ENCODE measurements around the gene CDS2.
A peak's percentile ranks its signal among the peaks of the same experiment; 100 is the strongest.

CDS2 gene

DNA sequence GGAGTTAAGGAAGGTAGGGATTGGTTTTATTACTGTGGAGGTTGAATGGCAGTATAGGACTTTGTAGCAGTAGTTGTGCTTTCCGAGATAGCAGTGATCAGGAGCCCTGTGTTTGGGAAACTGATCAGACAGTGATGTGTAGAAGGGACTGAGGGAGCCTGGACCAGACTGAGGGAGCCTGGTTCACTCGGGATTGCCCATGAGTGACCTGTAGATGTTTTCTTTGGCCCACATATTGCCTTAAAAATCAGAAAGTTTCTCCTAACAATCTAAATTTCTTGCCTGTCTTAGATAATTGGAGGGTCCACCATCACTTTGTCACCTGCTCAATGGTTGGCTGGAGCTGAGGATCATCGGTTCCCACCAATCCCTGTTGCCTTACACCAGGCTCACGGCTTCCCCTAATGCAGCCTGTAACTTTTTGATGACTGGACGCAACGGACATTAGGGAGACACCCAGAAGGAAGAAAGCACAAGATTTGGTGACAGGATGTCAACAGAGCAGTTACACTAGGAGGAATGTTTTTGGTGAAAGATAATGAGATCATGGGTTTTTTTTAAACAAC is 1.1 kb downstream of the CDS2 start:
- H3K27ac ChIP-seq (ENCODE audit: insufficient read depth in 1 of 2, low read depth in 1 of 2, low read length in 2 of 2, poor library complexity in 1 of 2, severe bottlenecking in 2 of 2): peak overlapping the region; percentile 82 to 92
- peak overlapping the region; percentile 78 to 98 (median 88) for H3K4me3 ChIP-seq (ENCODE audit: control insufficient read depth in 1 of 7, extremely low read depth in 1 of 7, insufficient read depth in 4 of 7, low read depth in 2 of 7, low read length in 6 of 7)
- CTCF ChIA-PET: interaction anchor here (1.3 to 5.7 kb wide), 8 partner anchors 8 to 80 kb away, joined by 3 to 95 read pairs (median 6); partner anchors contain the start of gene PCNA

GRCh38 chr20:5128886-5129285 is 2.1 kb downstream of the CDS2 start:
- POLR2A ChIA-PET: no interaction called here

More for the DNA sequence above, 1.1 kb downstream of the CDS2 start:
- H3K27me3 ChIP-seq (replicated peaks in 2 of 5; ENCODE audit: control insufficient read depth in 4 of 5, insufficient read depth in 5 of 5, low read length in 4 of 5): no peaks in the 10 kb centered on the region
- H3K9me3 ChIP-seq (ENCODE audit: control extremely low read depth in 1 of 5, control insufficient read depth in 4 of 5, insufficient read depth in 2 of 5, low read depth in 1 of 5, low read length in 4 of 5): no peaks in the 10 kb centered on the region
- POLR2A ChIA-PET: interaction anchor here (1.0 kb wide), 1 partner anchor 11 kb away, joined by 3 read pairs; no protein-coding TSS in a partner anchor
- 47% methylated on average over 6 of the region's 6 CpGs for WGBS (ENCODE audit: insufficient coverage)
- H3K36me3 ChIP-seq (ENCODE audit: control insufficient read depth in 4 of 4, insufficient read depth in 4 of 4, low read length in 3 of 4): peaks cover 0 to 6% (median 2%) of the 10 kb centered on the region in 4 experiments
- peaks cover 8 to 22% (median 17%) of the 10 kb centered on the region in 4 experiments for H3K4me1 ChIP-seq (ENCODE audit: control extremely low read depth in 1 of 4, control insufficient read depth in 4 of 4, insufficient read depth in 4 of 4, low read length in 3 of 4)
- no peak for DNase-seq

DNA sequence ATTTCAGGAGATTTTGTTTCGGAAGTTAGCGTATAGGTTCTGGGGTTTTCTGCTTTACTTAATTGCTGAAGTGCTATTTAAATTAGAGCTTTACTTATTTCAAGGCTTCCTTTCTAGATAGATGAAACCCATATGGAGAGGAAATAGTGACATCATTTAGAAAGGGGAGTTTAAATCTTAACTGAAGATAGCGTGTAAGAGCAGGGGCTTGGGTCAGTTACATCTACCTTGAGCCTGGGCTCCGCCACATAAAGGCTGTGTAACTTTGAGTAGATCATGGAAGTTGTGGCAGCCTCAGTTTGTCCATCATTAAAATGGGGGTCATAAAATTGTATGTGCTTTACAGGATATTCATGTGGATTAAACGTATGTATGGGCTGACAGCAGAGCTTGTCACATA is 4.7 kb downstream of the CDS2 start:
- CTCF ChIA-PET: interaction anchor here (0.7 to 1.9 kb wide), 2 partner anchors 60 to 389 kb away, joined by 5 to 10 read pairs; no protein-coding TSS in a partner anchor
- POLR2A ChIA-PET: no interaction called here
- no peak overlapping the region for H3K4me3 ChIP-seq (ENCODE audit: control insufficient read depth in 1 of 7, extremely low read depth in 1 of 7, insufficient read depth in 4 of 7, low read depth in 2 of 7, low read length in 6 of 7)
- WGBS (ENCODE audit: insufficient coverage): 100% methylated on average over 1 of the region's 5 CpGs
- H3K36me3 ChIP-seq (ENCODE audit: control insufficient read depth in 4 of 4, insufficient read depth in 4 of 4, low read length in 3 of 4): peaks cover 0 to 7% (median 5%) of the 10 kb centered on the region in 4 experiments
- DNase-seq: no peak
- no peak overlapping the region for H3K27ac ChIP-seq (ENCODE audit: insufficient read depth in 1 of 2, low read depth in 1 of 2, low read length in 2 of 2, poor library complexity in 1 of 2, severe bottlenecking in 2 of 2)
- H3K27me3 ChIP-seq (replicated peaks in 2 of 5; ENCODE audit: control insufficient read depth in 4 of 5, insufficient read depth in 5 of 5, low read length in 4 of 5): no peaks in the 10 kb centered on the region
- peaks cover 8 to 18% (median 13%) of the 10 kb centered on the region in 4 experiments for H3K4me1 ChIP-seq (ENCODE audit: control extremely low read depth in 1 of 4, control insufficient read depth in 4 of 4, insufficient read depth in 4 of 4, low read length in 3 of 4)
- H3K9me3 ChIP-seq (ENCODE audit: control extremely low read depth in 1 of 5, control insufficient read depth in 4 of 5, insufficient read depth in 2 of 5, low read depth in 1 of 5, low read length in 4 of 5): no peaks in the 10 kb centered on the region

More at GRCh38 chr20:5128886-5129285, 2.1 kb downstream of the CDS2 start:
- no peak for DNase-seq
- Histone ChIP-seq H3K4me3 (ENCODE audit: control insufficient read depth in 1 of 7, extremely low read depth in 1 of 7, insufficient read depth in 4 of 7, low read depth in 2 of 7, low read length in 6 of 7) (no peak overlapping the region), H3K9me3 (ENCODE audit: control extremely low read depth in 1 of 5, control insufficient read depth in 4 of 5, insufficient read depth in 2 of 5, low read depth in 1 of 5, low read length in 4 of 5) (no peaks in the 10 kb centered on the region), H3K27me3 (replicated peaks in 2 of 5; ENCODE audit: control insufficient read depth in 4 of 5, insufficient read depth in 5 of 5, low read length in 4 of 5) (no peaks in the 10 kb centered on the region), H3K4me1 (ENCODE audit: control extremely low read depth in 1 of 4, control insufficient read depth in 4 of 4, insufficient read depth in 4 of 4, low read length in 3 of 4) (peaks cover 8 to 22% (median 17%) of the 10 kb centered on the region in 4 experiments), H3K36me3 (ENCODE audit: control insufficient read depth in 4 of 4, insufficient read depth in 4 of 4, low read length in 3 of 4) (peaks cover 0 to 6% (median 4%) of the 10 kb centered on the region in 4 experiments), H3K27ac (ENCODE audit: insufficient read depth in 1 of 2, low read depth in 1 of 2, low read length in 2 of 2, poor library complexity in 1 of 2, severe bottlenecking in 2 of 2) (no peak overlapping the region)
- CTCF ChIA-PET: interaction anchor here (1.3 to 5.7 kb wide), 4 partner anchors 9 to 63 kb away, joined by 3 to 95 read pairs (median 5); partner anchors contain the start of gene PCNA
- WGBS (ENCODE audit: insufficient coverage): 91% methylated on average over 5 of the region's 6 CpGs

GRCh38 chr20:5133998-5134397 is 7.2 kb downstream of the CDS2 start:
- POLR2A ChIA-PET: no interaction called here
- WGBS (ENCODE audit: insufficient coverage): 91% methylated on average over 4 of the region's 6 CpGs

DNA sequence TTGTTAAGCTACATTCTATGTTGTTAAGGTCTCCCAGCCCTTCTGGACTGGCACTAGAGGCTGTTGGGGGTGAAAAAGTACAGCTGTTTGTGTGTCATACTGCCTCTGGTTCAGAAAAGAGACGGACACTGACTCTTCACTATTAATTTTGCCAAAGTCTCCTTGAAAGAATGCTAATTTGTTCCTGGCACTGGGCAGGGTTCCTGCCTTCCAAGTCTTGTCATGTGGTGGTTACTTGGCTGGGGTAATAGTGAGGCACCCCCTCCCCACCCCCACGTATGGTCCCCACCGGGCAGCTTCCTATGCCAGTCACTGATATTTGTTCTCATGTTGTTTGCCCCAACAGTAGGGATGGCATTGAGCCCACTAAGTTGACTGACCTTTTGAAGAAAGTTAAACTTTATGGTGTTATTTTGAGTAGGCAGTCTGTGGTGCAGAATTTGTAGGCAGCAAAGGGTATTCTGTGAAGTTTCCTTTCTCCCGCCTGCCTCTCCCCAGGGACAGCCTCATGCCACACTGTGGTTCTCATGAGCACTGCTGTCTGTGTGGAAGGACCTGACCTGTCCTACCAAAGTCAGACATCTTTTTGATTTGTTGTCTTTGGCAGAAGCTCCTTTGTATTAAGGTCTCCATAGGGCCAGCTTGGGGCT is 8.7 kb downstream of the CDS2 start:
- CTCF ChIA-PET: interaction anchor here (0.9 to 1.1 kb wide), 3 partner anchors 9 to 57 kb away, joined by 3 read pairs; partner anchors contain the start of gene CDS2
- POLR2A ChIA-PET: no interaction called here

More at GRCh38 chr20:5133998-5134397, 7.2 kb downstream of the CDS2 start:
- H3K4me3 ChIP-seq (ENCODE audit: control insufficient read depth in 1 of 7, extremely low read depth in 1 of 7, insufficient read depth in 4 of 7, low read depth in 2 of 7, low read length in 6 of 7): no peak overlapping the region
- DNase-seq: no peak
- CTCF ChIA-PET: interaction anchor here (1.8 kb wide), 1 partner anchor 58 kb away, joined by 7 read pairs; no protein-coding TSS in a partner anchor
- no peak overlapping the region for H3K27ac ChIP-seq (ENCODE audit: insufficient read depth in 1 of 2, low read depth in 1 of 2, low read length in 2 of 2, poor library complexity in 1 of 2, severe bottlenecking in 2 of 2)
- peaks cover 0 to 4% (median 3%) of the 10 kb centered on the region in 4 experiments for H3K36me3 ChIP-seq (ENCODE audit: control insufficient read depth in 4 of 4, insufficient read depth in 4 of 4, low read length in 3 of 4)
- no peaks in the 10 kb centered on the region for H3K4me1 ChIP-seq (ENCODE audit: control extremely low read depth in 1 of 4, control insufficient read depth in 4 of 4, insufficient read depth in 4 of 4, low read length in 3 of 4)
- H3K27me3 ChIP-seq (replicated peaks in 2 of 5; ENCODE audit: control insufficient read depth in 4 of 5, insufficient read depth in 5 of 5, low read length in 4 of 5): no peaks in the 10 kb centered on the region
- no peaks in the 10 kb centered on the region for H3K9me3 ChIP-seq (ENCODE audit: control extremely low read depth in 1 of 5, control insufficient read depth in 4 of 5, insufficient read depth in 2 of 5, low read depth in 1 of 5, low read length in 4 of 5)

GRCh38 chr20:5136096-5136495 is 9.3 kb downstream of the CDS2 start:
- WGBS (ENCODE audit: insufficient coverage): 79% methylated on average over 1 of the region's 4 CpGs
- Histone ChIP-seq H3K4me3 (ENCODE audit: control insufficient read depth in 1 of 7, extremely low read depth in 1 of 7, insufficient read depth in 4 of 7, low read depth in 2 of 7, low read length in 6 of 7) (no peak overlapping the region), H3K9me3 (ENCODE audit: control extremely low read depth in 1 of 5, control insufficient read depth in 4 of 5, insufficient read depth in 2 of 5, low read depth in 1 of 5, low read length in 4 of 5) (no peaks in the 10 kb centered on the region), H3K27me3 (replicated peaks in 2 of 5; ENCODE audit: control insufficient read depth in 4 of 5, insufficient read depth in 5 of 5, low read length in 4 of 5) (no peaks in the 10 kb centered on the region), H3K4me1 (ENCODE audit: control extremely low read depth in 1 of 4, control insufficient read depth in 4 of 4, insufficient read depth in 4 of 4, low read length in 3 of 4) (no peaks in the 10 kb centered on the region), H3K27ac (ENCODE audit: insufficient read depth in 1 of 2, low read depth in 1 of 2, low read length in 2 of 2, poor library complexity in 1 of 2, severe bottlenecking in 2 of 2) (no peak overlapping the region), H3K36me3 (ENCODE audit: control insufficient read depth in 4 of 4, insufficient read depth in 4 of 4, low read length in 3 of 4) (peaks cover 0 to 4% (median 2%) of the 10 kb centered on the region in 4 experiments)
- no peak for DNase-seq
- CTCF ChIA-PET: interaction anchor here (1.1 kb wide), 1 partner anchor 9 kb away, joined by 3 read pairs; no protein-coding TSS in a partner anchor
- POLR2A ChIA-PET: no interaction called here

More for the DNA sequence above, 8.7 kb downstream of the CDS2 start:
- H3K36me3 ChIP-seq (ENCODE audit: control insufficient read depth in 4 of 4, insufficient read depth in 4 of 4, low read length in 3 of 4): peaks cover 0 to 4% (median 2%) of the 10 kb centered on the region in 4 experiments
- 80% methylated on average over 1 of the region's 4 CpGs for whole genome bisulfite sequencing (ENCODE audit: insufficient coverage)
- no peaks in the 10 kb centered on the region for H3K27me3 ChIP-seq (replicated peaks in 2 of 5; ENCODE audit: control insufficient read depth in 4 of 5, insufficient read depth in 5 of 5, low read length in 4 of 5)
- DNase-seq: no peak
- H3K9me3 ChIP-seq (ENCODE audit: control extremely low read depth in 1 of 5, control insufficient read depth in 4 of 5, insufficient read depth in 2 of 5, low read depth in 1 of 5, low read length in 4 of 5): no peaks in the 10 kb centered on the region
- no peak overlapping the region for H3K27ac ChIP-seq (ENCODE audit: insufficient read depth in 1 of 2, low read depth in 1 of 2, low read length in 2 of 2, poor library complexity in 1 of 2, severe bottlenecking in 2 of 2)
- no peak overlapping the region for H3K4me3 ChIP-seq (ENCODE audit: control insufficient read depth in 1 of 7, extremely low read depth in 1 of 7, insufficient read depth in 4 of 7, low read depth in 2 of 7, low read length in 6 of 7)
- no peaks in the 10 kb centered on the region for H3K4me1 ChIP-seq (ENCODE audit: control extremely low read depth in 1 of 4, control insufficient read depth in 4 of 4, insufficient read depth in 4 of 4, low read length in 3 of 4)

DNA sequence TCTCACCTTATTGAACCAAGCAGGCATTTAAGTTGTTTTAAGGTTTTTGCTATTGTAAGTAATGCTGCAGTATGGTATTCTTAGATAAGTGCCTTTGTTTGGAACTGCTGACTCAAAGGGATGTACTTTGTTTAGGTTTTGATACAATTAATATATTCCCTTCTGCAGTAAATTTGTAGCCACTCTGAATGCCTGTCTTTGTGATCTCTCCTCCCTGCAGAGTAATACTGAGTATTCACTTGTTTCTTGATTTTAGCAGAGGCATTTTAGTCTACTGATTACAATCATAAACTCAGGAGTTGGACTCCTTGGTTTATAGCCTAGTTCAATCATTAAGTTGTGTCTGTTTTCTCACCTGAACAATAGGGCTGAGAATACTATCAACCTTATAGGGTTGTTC is 13.4 kb downstream of the CDS2 start:
- peaks cover 0 to 13% (median 3%) of the 10 kb centered on the region in 4 experiments for H3K4me1 ChIP-seq (ENCODE audit: control extremely low read depth in 1 of 4, control insufficient read depth in 4 of 4, insufficient read depth in 4 of 4, low read length in 3 of 4)
- H3K36me3 ChIP-seq (ENCODE audit: control insufficient read depth in 4 of 4, insufficient read depth in 4 of 4, low read length in 3 of 4): peaks cover 0 to 2% (median 0%) of the 10 kb centered on the region in 4 experiments
- H3K27ac ChIP-seq (ENCODE audit: insufficient read depth in 1 of 2, low read depth in 1 of 2, low read length in 2 of 2, poor library complexity in 1 of 2, severe bottlenecking in 2 of 2): no peak overlapping the region
- ChIA-PET CTCF (interaction anchor here (1.1 to 1.9 kb wide), 4 partner anchors 10 to 52 kb away, joined by 3 to 9 read pairs (median 4); no protein-coding TSS in a partner anchor), POLR2A (no interaction called here)
- H3K4me3 ChIP-seq (ENCODE audit: control insufficient read depth in 1 of 7, extremely low read depth in 1 of 7, insufficient read depth in 4 of 7, low read depth in 2 of 7, low read length in 6 of 7): no peak overlapping the region
- no peak for DNase-seq
- H3K9me3 ChIP-seq (ENCODE audit: control extremely low read depth in 1 of 5, control insufficient read depth in 4 of 5, insufficient read depth in 2 of 5, low read depth in 1 of 5, low read length in 4 of 5): no peaks in the 10 kb centered on the region
- H3K27me3 ChIP-seq (replicated peaks in 2 of 5; ENCODE audit: control insufficient read depth in 4 of 5, insufficient read depth in 5 of 5, low read length in 4 of 5): no peaks in the 10 kb centered on the region
